Heart left ventricle (tissue), 16 donors: ENCODE results near the gene RELCH. TPM values are rescaled to one million over a fixed set of nuclear protein-coding genes. Genes with fewer than 3 reads are reported as not detected.

ENCODE experiments used
- ATAC-seq, 4 donors: fragments of 200-7000 bp; cut with Tn5 transposase; one replicate each; pipeline ENCODE4 v1.9.1; 2020 to 2022; ENCODE audit warnings: moderate library complexity in 4 of 4, mild to moderate bottlenecking in 3 of 4, moderate number of reproducible peaks in 1 of 4
- DNase-seq, 5 donors: peaks; one replicate each; pipeline ENCODE4 v3.0.0-alpha.2; 2020
- H3K27ac ChIP-seq, 12 donors: fragments of 200-600 bp; sonication (generic) in 4 of 12; one replicate each; pipeline versions ENCODE4 v1.5.0 to v1.8.0; 2016 to 2022; ENCODE audit warnings: mild to moderate bottlenecking in 2 of 12
- H3K27me3 ChIP-seq, 9 donors: fragments of 200-600 bp; sonication (generic) in 2 of 9; one replicate each; pipeline versions ENCODE4 v1.5.1 to v1.8.0; 2016 to 2022; ENCODE audit warnings: mild to moderate bottlenecking in 3 of 9
- H3K36me3 ChIP-seq, 9 donors: fragments of 200-600 bp; sonication (generic) in 2 of 9; one replicate each; pipeline versions ENCODE4 v1.5.0 to v1.8.0; 2018 to 2022; ENCODE audit warnings: mild to moderate bottlenecking in 2 of 9
- H3K4me1 ChIP-seq, 12 donors: fragments of 200-600 bp; sonication (generic) in 4 of 12; one replicate each; pipeline versions ENCODE4 v1.5.0 to v1.8.0; 2016 to 2022; ENCODE audit warnings: mild to moderate bottlenecking in 3 of 12
- H3K4me3 ChIP-seq, 12 donors: fragments of 200-600 bp; sonication (generic) in 4 of 12; one replicate each; pipeline versions ENCODE4 v1.5.0 to v1.8.0; 2017 to 2022; ENCODE audit warnings: mild to moderate bottlenecking in 9 of 12, moderate library complexity in 4 of 12
- H3K9me3 ChIP-seq, 12 donors: fragments of 200-600 bp; sonication (generic) in 4 of 12; one replicate each; pipeline versions ENCODE4 v1.5.0 to v1.8.0; 2016 to 2022; ENCODE audit warnings: mild to moderate bottlenecking in 1 of 12
- CTCF ChIP-seq, 12 donors: fragments of 200-600 bp; sonication (generic) in 4 of 12; IDR thresholded peaks; one replicate each; pipeline versions ENCODE4 v1.5.0 to v1.8.0; 2018 to 2022; ENCODE audit warnings: antibody characterized with exemption in 12 of 12, mild to moderate bottlenecking in 5 of 12
- POLR2A ChIP-seq, 2 donors: fragments of 450-650 bp; IDR thresholded peaks; one replicate each; pipeline ENCODE4 v1.6.1; 2017; ENCODE audit warnings: antibody characterized with exemption in 2 of 2, mild to moderate bottlenecking in 2 of 2, moderate library complexity in 2 of 2
- WGBS, 4 donors: extraction: QIAGEN DNeasy Blood & Tissue Kit in 2 of 4; methylation state at CpG; one replicate each; pipeline versions ENCODE4 v1.1.5 to v1.1.7; 2013 to 2018; 5-methylcytosine and 5-hydroxymethylcytosine counted together
- intact Hi-C, 10 donors: fragments of 100-400 bp; cut with DNase I; formaldehyde crosslinking; loops; one replicate each; pipeline versions ENCODE4 v1.11.1 to v1.14.2; 2022
- polyA plus RNA-seq, 2 donors: library from polyadenylated mRNA; stranded (reverse); fragments of 200-250 nt; gene quantifications; one replicate each; pipeline ENCODE4 v1.2.3, GENCODE V29; 2013
- total RNA-seq, 9 donors: library from RNA; depleted of rRNA in 2 of 9; stranded (reverse); fragments of >200 nt in 2 of 9; fragmentation: NEBNext Ultra II Directional in 3 of 9; extraction: Animal tissue kit (Norgen Biotek cat#: 25700) in 3 of 9; gene quantifications; one replicate each; pipeline versions ENCODE4 v1.1.0 to v1.2.4, GENCODE V29; 2016 to 2023
- donor health status: ischemic (EF 13 %, LVEDD 7.1; RV severe dilation, severe dysfunction).
- donor health status: healthy with polysubstance abuse.
- donor health status: DM: no; HTN: yes; CAD: no.
- donor health status: DM: no; HTN: no; CAD: no.
- donor health status: ischemic (EF 25% LVEDD 6.9; RV normal size, moderate dysfunction).
- donor health status: ischemic (EF 25% LVEDD 5.7; RV mildly dilated, moderate dysfunction).
- donor health status: healthy.
- donor health status: DM: yes; HTN: yes; CAD: no.
- donor health status: ischemic (EF 35%, LVEDD 5.7; RV mildly dilated, moderate dysfunction).
- donor health status: nonischemic (EF 11% LVEDD 7.7; RV severe dilation, severe dysfunction).
- donor health status: DM: yes; HTN: yes; CAD: no.
- donor health status: PGD.
- donor health status: ischemic (EF 29% LVEDD 5.4; RV normal size, mild dysfunction).
- donor health status: nonischemic (EF 23%, LVEDD 6.1; RV moderate dilation, normal function).

Gene RELCH
- total and polyA plus RNA-seq, 11 donors = 7.4 to 24.8 (median 14.3) TPM

GRCh38 chr18:62336618-62337017 lies 149.6 kb downstream of the RELCH start:
- Histone ChIP-seq H3K9me3 (no peaks in the 10 kb centered on the region), H3K36me3 (no peaks in the 10 kb centered on the region), H3K27ac (no peak overlapping the region), H3K4me1 (peaks cover 0 to 14% (median 0%) of the 10 kb centered on the region in 12 donors), H3K4me3 (no peak overlapping the region), H3K27me3 (peaks cover 0 to 49% (median 0%) of the 10 kb centered on the region in 9 donors)
- TF ChIP-seq POLR2A (IDR thresholded peaks at IDR 0.05) (no peak), CTCF (IDR thresholded peaks at IDR 0.05) (no peak)
- no peak for ATAC-seq
- intact Hi-C loops = loop anchor here in 2 of 10 donors (10.0 kb wide), 2 partner anchors 248 to 378 kb away; partner anchors contain the start of gene PHLPP1 (in 1 of the 2)
- DNase-seq = no peak
- WGBS, 4 donors = 83 to 87% (median 84%) methylated on average over 5 of the region's 5 CpGs

- ATAC-seq (no peak), DNase-seq (no peak)
- Histone ChIP-seq H3K4me3 (no peak overlapping the region), H3K27me3 (peaks cover 0 to 43% (median 0%) of the 10 kb centered on the region in 9 donors), H3K27ac (no peak overlapping the region), H3K9me3 (no peaks in the 10 kb centered on the region), H3K36me3 (no peaks in the 10 kb centered on the region), H3K4me1 (peaks cover 0 to 7% (median 0%) of the 10 kb centered on the region in 12 donors)
- intact Hi-C loops = loop anchor here in 2 of 10 donors (10.0 kb wide), 2 partner anchors 247 to 377 kb away; partner anchors contain the start of gene PHLPP1 (in 1 of the 2)
- TF ChIP-seq POLR2A (IDR thresholded peaks at IDR 0.05) = no peak
- no peak for TF ChIP-seq CTCF (IDR thresholded peaks at IDR 0.05)
- WGBS, 4 donors = 85 to 87% (median 86%) methylated on average over 7 of the region's 7 CpGs
These were observed 150.3 kb downstream of the RELCH start for GRCh38 chr18:62337336-62337735.

GRCh38 chr18:62338446-62339105 lies 151.5 kb downstream of the RELCH start:
- Histone ChIP-seq H3K36me3 (no peaks in the 10 kb centered on the region), H3K4me1 (peaks cover 0 to 7% (median 0%) of the 10 kb centered on the region in 12 donors), H3K27me3 (peaks cover 0 to 31% (median 0%) of the 10 kb centered on the region in 9 donors), H3K9me3 (no peaks in the 10 kb centered on the region), H3K4me3 (no peak overlapping the region), H3K27ac (no peak overlapping the region)
- no peak for ATAC-seq
- no peak for TF ChIP-seq CTCF (IDR thresholded peaks at IDR 0.05)
- TF ChIP-seq POLR2A (IDR thresholded peaks at IDR 0.05) = no peak
- intact Hi-C loops = loop anchor here in 2 of 10 donors (10.0 kb wide), 2 partner anchors 246 to 376 kb away; partner anchors contain the start of gene PHLPP1 (in 1 of the 2)
- DNase-seq = no peak
- WGBS, 4 donors = 56 to 63% (median 61%) methylated on average over 10 of the region's 10 CpGs
